Measurements from ENCODE around the gene CCDC167.

Gene CCDC167

GRCh38 chr6:37504024-37504423 is 4.3 kb upstream of the CCDC167 start:
- H3K27ac ChIP-seq (ENCODE audit: low read depth, low read length) = no peak overlapping the region
- peak overlapping the region; percentile 56 for H3K4me2 ChIP-seq (ENCODE audit: low read length)
- H4K20me1 ChIP-seq (ENCODE audit: control insufficient read depth, insufficient read depth, low read depth, low read length) = no peaks in the 10 kb centered on the region
- no peaks in the 10 kb centered on the region for H3K9me2 ChIP-seq (replicated peaks; ENCODE audit: control insufficient read depth, low read length)
- peak overlapping the region; percentile 45 for H3K4me3 ChIP-seq (ENCODE audit: low read length)
- H3K79me2 ChIP-seq (ENCODE audit: control insufficient read depth, low read length) = peaks cover 5% of the 10 kb centered on the region
- H3K27me3 ChIP-seq (ENCODE audit: control insufficient read depth, low read length) = no peaks in the 10 kb centered on the region; the same call in 1 of the 2 replicates
- peaks cover 42% of the 10 kb centered on the region for H3K4me1 ChIP-seq (ENCODE audit: control insufficient read depth, low read length)
- H3K36me3 ChIP-seq (ENCODE audit: control insufficient read depth, low read length) = no peaks in the 10 kb centered on the region
- peaks cover 4% of the 10 kb centered on the region; the same call in 1 of the 2 replicates for H3F3A ChIP-seq (ENCODE audit: control insufficient read depth, insufficient read depth)
- peaks cover 6% of the 10 kb centered on the region; the same call in 1 of the 2 replicates for H3K9me3 ChIP-seq (ENCODE audit: control insufficient read depth, insufficient read depth, low read length)
- TF ChIP-seq EZH2phosphoT487 (IDR thresholded peaks at IDR 0.05; ENCODE audit: borderline replicate concordance, low read length) (no peak), CTCF (IDR thresholded peaks at IDR 0.05; ENCODE audit: low read depth, low read length, poor library complexity, severe bottlenecking) (no peak)

- peak overlapping the region; percentile 56 for H3K4me2 ChIP-seq (ENCODE audit: low read length)
- peaks cover 11% of the 10 kb centered on the region for H3K79me2 ChIP-seq (ENCODE audit: control insufficient read depth, low read length)
- no peaks in the 10 kb centered on the region for H3K9me2 ChIP-seq (replicated peaks; ENCODE audit: control insufficient read depth, low read length)
- H3K27ac ChIP-seq (ENCODE audit: low read depth, low read length) = peak overlapping the region; percentile 4; the same call in 1 of the 2 replicates
- H3K36me3 ChIP-seq (ENCODE audit: control insufficient read depth, low read length) = no peaks in the 10 kb centered on the region
- peak; percentile 40 for TF ChIP-seq CTCF (IDR thresholded peaks at IDR 0.05; ENCODE audit: low read depth, low read length, poor library complexity, severe bottlenecking)
- no peak for TF ChIP-seq EZH2phosphoT487 (IDR thresholded peaks at IDR 0.05; ENCODE audit: borderline replicate concordance, low read length)
- no peaks in the 10 kb centered on the region; the same call in 1 of the 2 replicates for H3K27me3 ChIP-seq (ENCODE audit: control insufficient read depth, low read length)
- H3F3A ChIP-seq (ENCODE audit: control insufficient read depth, insufficient read depth) = peaks cover 4% of the 10 kb centered on the region; the same call in 1 of the 2 replicates
- no peaks in the 10 kb centered on the region for H4K20me1 ChIP-seq (ENCODE audit: control insufficient read depth, insufficient read depth, low read depth, low read length)
- peak overlapping the region; percentile 45 for H3K4me3 ChIP-seq (ENCODE audit: low read length)
- H3K9me3 ChIP-seq (ENCODE audit: control insufficient read depth, insufficient read depth, low read length) = peaks cover 6% of the 10 kb centered on the region; the same call in 1 of the 2 replicates
- peaks cover 48% of the 10 kb centered on the region for H3K4me1 ChIP-seq (ENCODE audit: control insufficient read depth, low read length)
Measured at GRCh38 chr6:37503309-37503965, 3.7 kb upstream of the CCDC167 start.

- Histone ChIP-seq H3K4me2 (ENCODE audit: low read length) (peak overlapping the region; percentile 56), H3K9me2 (replicated peaks; ENCODE audit: control insufficient read depth, low read length) (no peaks in the 10 kb centered on the region), H3K4me3 (ENCODE audit: low read length) (peak overlapping the region; percentile 45), H3F3A (ENCODE audit: control insufficient read depth, insufficient read depth) (peaks cover 4% of the 10 kb centered on the region; the same call in 1 of the 2 replicates), H3K79me2 (ENCODE audit: control insufficient read depth, low read length) (peaks cover 17% of the 10 kb centered on the region), H4K20me1 (ENCODE audit: control insufficient read depth, insufficient read depth, low read depth, low read length) (no peaks in the 10 kb centered on the region), H3K27me3 (ENCODE audit: control insufficient read depth, low read length) (no peaks in the 10 kb centered on the region), H3K36me3 (ENCODE audit: control insufficient read depth, low read length) (no peaks in the 10 kb centered on the region), H3K9me3 (ENCODE audit: control insufficient read depth, insufficient read depth, low read length) (peaks cover 6% of the 10 kb centered on the region; the same call in 1 of the 2 replicates), H3K4me1 (ENCODE audit: control insufficient read depth, low read length) (peaks cover 55% of the 10 kb centered on the region), H3K27ac (ENCODE audit: low read depth, low read length) (peak overlapping the region; percentile 4; the same call in 1 of the 2 replicates)
- TF ChIP-seq CTCF (IDR thresholded peaks at IDR 0.05; ENCODE audit: low read depth, low read length, poor library complexity, severe bottlenecking) (no peak), EZH2phosphoT487 (IDR thresholded peaks at IDR 0.05; ENCODE audit: borderline replicate concordance, low read length) (no peak)
Measured at GRCh38 chr6:37502703-37503291, 3.1 kb upstream of the CCDC167 start.
